ENCODE results near the gene BIN1.

BIN1 gene

DNA sequence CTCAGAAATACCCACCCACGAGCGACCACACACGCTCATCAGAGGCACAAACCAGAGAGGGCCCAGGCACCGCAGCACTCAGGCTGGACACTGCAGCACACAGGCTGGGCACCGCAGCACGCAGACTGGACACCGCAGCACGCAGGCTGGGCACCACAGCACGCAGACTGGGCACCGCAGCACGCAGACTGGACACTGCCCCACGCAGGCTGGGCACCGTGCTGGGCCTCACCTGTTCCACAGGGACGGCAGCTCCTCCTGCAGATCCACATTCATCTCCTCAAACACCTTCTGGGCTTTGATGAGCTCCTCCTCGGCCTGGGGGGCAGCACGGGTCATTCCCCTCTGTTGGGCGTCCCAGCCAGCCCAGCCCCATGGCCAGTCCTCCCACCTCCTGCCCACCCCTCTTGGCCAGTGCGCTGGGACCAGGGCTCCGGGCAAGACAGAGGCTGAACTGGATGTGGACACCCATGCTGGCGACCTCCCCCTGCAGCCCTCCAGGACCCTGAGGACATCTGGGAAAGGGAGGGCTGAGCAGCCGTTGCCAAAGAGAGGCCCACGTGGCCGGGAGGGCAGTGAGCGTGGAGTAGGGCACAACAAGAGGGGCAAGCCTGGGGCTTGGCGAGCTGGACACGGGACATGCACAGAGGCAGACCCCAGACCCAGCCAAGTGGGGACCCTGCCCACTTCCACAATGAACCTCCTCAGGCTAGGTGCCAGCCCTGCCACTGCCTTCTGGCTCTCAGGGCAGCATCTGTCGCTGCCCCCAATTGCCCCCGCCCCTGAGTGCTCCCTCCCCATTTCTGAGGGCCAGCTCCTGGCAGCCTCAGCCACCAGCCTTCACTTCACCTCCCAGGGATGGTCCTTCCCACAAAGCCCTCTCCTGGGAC lies 43.0 kb downstream of the BIN1 start:
- H3K79me1 ChIP-seq (replicated peaks; ENCODE audit: low read length, poor library complexity, severe bottlenecking), result peaks cover 47% of the 10 kb centered on the region
- H3K27me3 ChIP-seq (ENCODE audit: control insufficient read depth in 1 of 2, insufficient read depth in 1 of 2, low read length in 2 of 2), result no peaks in the 10 kb centered on the region
- peak overlapping the region in 1 of 2 experiments; percentile 28 for H3K4me3 ChIP-seq (ENCODE audit: insufficient read depth in 1 of 2, low read depth in 1 of 2, low read length in 2 of 2)

DNA sequence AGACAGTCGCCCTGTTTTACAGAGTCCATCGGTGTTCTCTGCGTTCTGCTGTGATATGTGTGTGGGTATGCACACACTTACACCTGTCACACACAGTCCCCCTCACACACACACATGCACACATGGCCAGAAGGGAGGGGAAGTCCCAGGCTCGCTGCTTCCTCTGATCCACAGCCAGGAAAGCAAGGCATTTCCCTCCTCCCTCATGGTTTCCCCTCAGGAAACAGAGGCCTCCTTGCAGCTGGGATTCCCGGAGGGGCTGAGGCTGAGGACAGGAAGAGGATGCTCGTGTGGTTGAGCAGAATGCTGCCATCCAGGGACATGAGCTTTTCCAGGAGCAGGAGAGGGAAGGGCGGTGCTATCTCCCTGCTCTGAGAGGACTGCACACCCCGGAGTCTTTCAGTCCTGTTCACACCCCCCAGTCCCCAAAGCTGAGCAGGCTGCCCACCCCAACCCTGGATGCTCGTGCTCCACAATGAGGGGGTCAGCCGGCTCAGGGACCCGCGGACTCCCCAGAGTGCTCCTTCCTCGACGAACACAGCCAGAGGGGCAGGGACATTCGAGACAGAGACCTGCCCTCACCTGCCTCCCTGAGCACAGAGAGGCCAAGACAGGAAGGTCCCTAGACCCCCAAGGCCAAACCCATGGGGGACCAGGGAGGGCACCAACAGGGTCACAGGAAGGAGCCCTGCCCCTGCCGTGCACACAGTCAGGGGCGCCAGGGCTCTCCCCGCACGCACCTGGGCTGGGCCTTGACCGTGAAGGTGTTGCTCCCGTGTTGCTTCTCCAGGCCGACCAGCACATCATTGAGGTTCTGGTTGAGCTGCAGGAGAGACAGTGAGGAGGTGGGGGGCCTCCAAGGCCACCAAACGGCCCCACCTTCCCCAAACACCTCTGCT lies 45.3 kb downstream of the BIN1 start:
- Histone ChIP-seq H3K79me1 (replicated peaks; ENCODE audit: low read length, poor library complexity, severe bottlenecking) (peaks cover 40% of the 10 kb centered on the region), H4K91ac (ENCODE audit: low read length) (peak overlapping the region; percentile 98), H2BK5ac (ENCODE audit: low read depth, low read length, poor library complexity, severe bottlenecking) (no peak overlapping the region), H3K4me1 (ENCODE audit: control insufficient read depth, insufficient read depth, low read depth, low read length) (peaks cover 42% of the 10 kb centered on the region), H2BK120ac (ENCODE audit: low read depth, low read length) (peak overlapping the region; percentile 95), H2BK12ac (ENCODE audit: low read length in 2 of 2) (peak overlapping the region; percentile 78 to 94), H3K36me3 (ENCODE audit: control insufficient read depth in 1 of 2, insufficient read depth in 2 of 2, low read depth in 1 of 2, low read length in 2 of 2) (peaks cover 66 to 79% of the 10 kb centered on the region in 2 experiments), H2AFZ (ENCODE audit: low read depth, low read length) (no peak overlapping the region), H4K8ac (ENCODE audit: low read length) (peak overlapping the region; percentile 92), H3K4me3 (ENCODE audit: insufficient read depth in 1 of 2, low read depth in 1 of 2, low read length in 2 of 2) (no peak overlapping the region), H2AK5ac (ENCODE audit: low read length, severe bottlenecking) (peak overlapping the region; percentile 14), H3K23ac (ENCODE audit: low read length in 2 of 2) (peak overlapping the region in 1 of 2 experiments; percentile 77), H3K4ac (ENCODE audit: low read depth in 1 of 2, low read length in 2 of 2) (peak overlapping the region; percentile 75 to 99), H3K18ac (ENCODE audit: low read depth in 1 of 2, low read length in 2 of 2) (peak overlapping the region; percentile 83 to 94), H3K9ac (ENCODE audit: low read length) (peak overlapping the region; percentile 11), H3K27ac (ENCODE audit: low read length, poor library complexity, severe bottlenecking) (peak overlapping the region; percentile 10), H3K14ac (ENCODE audit: low read length in 2 of 2) (peak overlapping the region in 1 of 2 experiments; percentile 64), H3K9me3 (ENCODE audit: control insufficient read depth, low read length) (no peaks in the 10 kb centered on the region), H2BK15ac (ENCODE audit: low read depth, poor library complexity, severe bottlenecking) (peak overlapping the region; percentile 99), H3K4me2 (ENCODE audit: low read length, poor library complexity, severe bottlenecking) (no peak overlapping the region), H3K27me3 (ENCODE audit: control insufficient read depth in 1 of 2, insufficient read depth in 1 of 2, low read length in 2 of 2) (no peaks in the 10 kb centered on the region)
- 77% methylated on average over 18 of the region's 23 CpGs for WGBS
- peak; percentile 91 for DNase-seq

More for the DNA sequence above, 43.0 kb downstream of the BIN1 start:
- WGBS, result 89% methylated on average over 28 of the region's 28 CpGs
- Histone ChIP-seq H3K27ac (ENCODE audit: low read length, poor library complexity, severe bottlenecking) (peak overlapping the region; percentile 78), H3K4me2 (ENCODE audit: low read length, poor library complexity, severe bottlenecking) (no peak overlapping the region), H3K9ac (ENCODE audit: low read length) (peak overlapping the region; percentile 86), H3K4me1 (ENCODE audit: control insufficient read depth, insufficient read depth, low read depth, low read length) (peaks cover 61% of the 10 kb centered on the region), H3K18ac (ENCODE audit: low read depth in 1 of 2, low read length in 2 of 2) (peak overlapping the region; percentile 93 to 95), H4K8ac (ENCODE audit: low read length) (peak overlapping the region; percentile 93), H2BK15ac (ENCODE audit: low read depth, poor library complexity, severe bottlenecking) (peak overlapping the region; percentile 83), H3K36me3 (ENCODE audit: control insufficient read depth in 1 of 2, insufficient read depth in 2 of 2, low read depth in 1 of 2, low read length in 2 of 2) (peaks cover 55 to 75% of the 10 kb centered on the region in 2 experiments), H2AFZ (ENCODE audit: low read depth, low read length) (no peak overlapping the region), H4K91ac (ENCODE audit: low read length) (peak overlapping the region; percentile 100), H3K23ac (ENCODE audit: low read length in 2 of 2) (no peak overlapping the region), H2BK5ac (ENCODE audit: low read depth, low read length, poor library complexity, severe bottlenecking) (no peak overlapping the region), H3K14ac (ENCODE audit: low read length in 2 of 2) (peak overlapping the region in 1 of 2 experiments; percentile 86), H2AK5ac (ENCODE audit: low read length, severe bottlenecking) (peak overlapping the region; percentile 74), H2BK12ac (ENCODE audit: low read length in 2 of 2) (peak overlapping the region; percentile 81 to 99), H3K4ac (ENCODE audit: low read depth in 1 of 2, low read length in 2 of 2) (peak overlapping the region; percentile 86 to 97), H2BK120ac (ENCODE audit: low read depth, low read length) (peak overlapping the region; percentile 92), H3K9me3 (ENCODE audit: control insufficient read depth, low read length) (no peaks in the 10 kb centered on the region)
- DNase-seq, result no peak

DNA sequence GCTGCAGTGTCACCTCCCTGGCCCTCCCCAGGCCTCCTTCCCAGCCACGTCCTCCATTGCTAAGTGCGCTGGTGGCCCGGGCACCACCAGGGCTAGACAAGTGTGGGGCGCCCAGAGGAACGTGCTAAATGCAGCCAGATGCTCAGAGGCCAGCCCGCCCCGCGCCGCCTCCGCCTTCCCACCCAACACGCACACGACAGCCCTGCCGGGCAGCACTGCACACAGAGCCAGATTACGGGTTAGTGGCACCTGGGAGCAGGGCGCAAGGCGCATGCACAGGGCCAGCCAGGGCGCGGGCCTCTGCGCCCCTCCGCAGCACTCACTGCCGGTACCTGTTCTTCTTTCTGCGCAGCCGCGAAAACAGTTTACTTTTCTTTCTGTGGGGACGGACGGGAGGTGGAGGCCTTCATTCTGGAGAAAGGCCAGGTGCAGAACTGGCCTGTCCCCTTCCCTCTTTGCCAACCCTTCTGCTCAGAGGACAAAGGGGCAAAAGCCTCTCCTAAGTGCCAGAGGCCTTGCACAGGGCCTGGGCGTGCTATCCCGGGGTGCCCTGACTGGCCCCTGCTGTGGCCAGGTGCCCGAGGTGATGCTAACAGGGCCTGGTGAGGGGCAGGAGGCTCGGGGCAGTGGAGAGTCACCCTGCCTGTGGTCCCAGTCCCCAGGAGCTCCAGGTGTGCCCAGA lies 46.5 kb downstream of the BIN1 start:
- 96% methylated on average over 30 of the region's 30 CpGs for WGBS

More for the DNA sequence above, 46.5 kb downstream of the BIN1 start:
- no peak overlapping the region for H3K4me3 ChIP-seq (ENCODE audit: insufficient read depth in 1 of 2, low read depth in 1 of 2, low read length in 2 of 2)
- peak overlapping the region; percentile 85 for H4K91ac ChIP-seq (ENCODE audit: low read length)
- H3K9ac ChIP-seq (ENCODE audit: low read length), result no peak overlapping the region
- H3K4me2 ChIP-seq (ENCODE audit: low read length, poor library complexity, severe bottlenecking), result no peak overlapping the region
- H3K79me1 ChIP-seq (replicated peaks; ENCODE audit: low read length, poor library complexity, severe bottlenecking), result peaks cover 40% of the 10 kb centered on the region
- no peaks in the 10 kb centered on the region for H3K9me3 ChIP-seq (ENCODE audit: control insufficient read depth, low read length)
- peaks cover 31% of the 10 kb centered on the region for H3K4me1 ChIP-seq (ENCODE audit: control insufficient read depth, insufficient read depth, low read depth, low read length)
- no peak overlapping the region for H2BK5ac ChIP-seq (ENCODE audit: low read depth, low read length, poor library complexity, severe bottlenecking)
- H2BK15ac ChIP-seq (ENCODE audit: low read depth, poor library complexity, severe bottlenecking), result peak overlapping the region; percentile 80
- H3K4ac ChIP-seq (ENCODE audit: low read depth in 1 of 2, low read length in 2 of 2), result peak overlapping the region; percentile 24 to 64
- DNase-seq, result no peak
- peak overlapping the region; percentile 75 for H2BK120ac ChIP-seq (ENCODE audit: low read depth, low read length)
- peak overlapping the region in 1 of 2 experiments; percentile 56 for H3K14ac ChIP-seq (ENCODE audit: low read length in 2 of 2)
- H2BK12ac ChIP-seq (ENCODE audit: low read length in 2 of 2), result peak overlapping the region; percentile 59 to 89
- no peak overlapping the region for H3K27ac ChIP-seq (ENCODE audit: low read length, poor library complexity, severe bottlenecking)
- no peak overlapping the region for H2AFZ ChIP-seq (ENCODE audit: low read depth, low read length)
- H3K27me3 ChIP-seq (ENCODE audit: control insufficient read depth in 1 of 2, insufficient read depth in 1 of 2, low read length in 2 of 2), result no peaks in the 10 kb centered on the region
- peaks cover 74 to 86% of the 10 kb centered on the region in 2 experiments for H3K36me3 ChIP-seq (ENCODE audit: control insufficient read depth in 1 of 2, insufficient read depth in 2 of 2, low read depth in 1 of 2, low read length in 2 of 2)
- H4K8ac ChIP-seq (ENCODE audit: low read length), result no peak overlapping the region
- no peak overlapping the region for H3K23ac ChIP-seq (ENCODE audit: low read length in 2 of 2)
- peak overlapping the region; percentile 69 to 87 for H3K18ac ChIP-seq (ENCODE audit: low read depth in 1 of 2, low read length in 2 of 2)
- H2AK5ac ChIP-seq (ENCODE audit: low read length, severe bottlenecking), result no peak overlapping the region

All from mesenchymal stem cell (in vitro differentiated cells and primary cell).